Measurements from ENCODE around the gene SHROOM3.

- TF ChIP-seq CTCF (conservative IDR thresholded peaks at IDR 0.05; ENCODE audit: low read depth in 2 of 2) (no peak), EZH2 (IDR thresholded peaks at IDR 0.05; ENCODE audit: low read depth, unreplicated experiment) (no peak), POLR2AphosphoS5 (IDR thresholded peaks at IDR 0.05; ENCODE audit: low read depth) (no peak), NANOG (IDR thresholded peaks at IDR 0.05; ENCODE audit: borderline replicate concordance) (no peak), CREB1 (CRISPR knock-in tag; IDR thresholded peaks at IDR 0.05; ENCODE audit: low read depth) (no peak), EZH2phosphoT487 (IDR thresholded peaks at IDR 0.05; ENCODE audit: unreplicated experiment) (no peak), JUNB (IDR thresholded peaks at IDR 0.05; ENCODE audit: unreplicated experiment) (no peak), ZNF331 (CRISPR knock-in tag; IDR thresholded peaks at IDR 0.05; ENCODE audit: low read depth) (no peak), STAT1 (IDR thresholded peaks at IDR 0.05; ENCODE audit: unreplicated experiment) (no peak), ZNF114 (CRISPR knock-in tag; IDR thresholded peaks at IDR 0.05) (no peak)
- TF ChIP-seq, protein P1, sequence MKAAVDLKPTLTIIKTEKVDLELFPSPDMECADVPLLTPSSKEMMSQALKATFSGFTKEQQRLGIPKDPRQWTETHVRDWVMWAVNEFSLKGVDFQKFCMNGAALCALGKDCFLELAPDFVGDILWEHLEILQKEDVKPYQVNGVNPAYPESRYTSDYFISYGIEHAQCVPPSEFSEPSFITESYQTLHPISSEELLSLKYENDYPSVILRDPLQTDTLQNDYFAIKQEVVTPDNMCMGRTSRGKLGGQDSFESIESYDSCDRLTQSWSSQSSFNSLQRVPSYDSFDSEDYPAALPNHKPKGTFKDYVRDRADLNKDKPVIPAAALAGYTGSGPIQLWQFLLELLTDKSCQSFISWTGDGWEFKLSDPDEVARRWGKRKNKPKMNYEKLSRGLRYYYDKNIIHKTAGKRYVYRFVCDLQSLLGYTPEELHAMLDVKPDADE (IDR thresholded peaks at IDR 0.05) = no peak
- TF ChIP-seq, protein P2, sequence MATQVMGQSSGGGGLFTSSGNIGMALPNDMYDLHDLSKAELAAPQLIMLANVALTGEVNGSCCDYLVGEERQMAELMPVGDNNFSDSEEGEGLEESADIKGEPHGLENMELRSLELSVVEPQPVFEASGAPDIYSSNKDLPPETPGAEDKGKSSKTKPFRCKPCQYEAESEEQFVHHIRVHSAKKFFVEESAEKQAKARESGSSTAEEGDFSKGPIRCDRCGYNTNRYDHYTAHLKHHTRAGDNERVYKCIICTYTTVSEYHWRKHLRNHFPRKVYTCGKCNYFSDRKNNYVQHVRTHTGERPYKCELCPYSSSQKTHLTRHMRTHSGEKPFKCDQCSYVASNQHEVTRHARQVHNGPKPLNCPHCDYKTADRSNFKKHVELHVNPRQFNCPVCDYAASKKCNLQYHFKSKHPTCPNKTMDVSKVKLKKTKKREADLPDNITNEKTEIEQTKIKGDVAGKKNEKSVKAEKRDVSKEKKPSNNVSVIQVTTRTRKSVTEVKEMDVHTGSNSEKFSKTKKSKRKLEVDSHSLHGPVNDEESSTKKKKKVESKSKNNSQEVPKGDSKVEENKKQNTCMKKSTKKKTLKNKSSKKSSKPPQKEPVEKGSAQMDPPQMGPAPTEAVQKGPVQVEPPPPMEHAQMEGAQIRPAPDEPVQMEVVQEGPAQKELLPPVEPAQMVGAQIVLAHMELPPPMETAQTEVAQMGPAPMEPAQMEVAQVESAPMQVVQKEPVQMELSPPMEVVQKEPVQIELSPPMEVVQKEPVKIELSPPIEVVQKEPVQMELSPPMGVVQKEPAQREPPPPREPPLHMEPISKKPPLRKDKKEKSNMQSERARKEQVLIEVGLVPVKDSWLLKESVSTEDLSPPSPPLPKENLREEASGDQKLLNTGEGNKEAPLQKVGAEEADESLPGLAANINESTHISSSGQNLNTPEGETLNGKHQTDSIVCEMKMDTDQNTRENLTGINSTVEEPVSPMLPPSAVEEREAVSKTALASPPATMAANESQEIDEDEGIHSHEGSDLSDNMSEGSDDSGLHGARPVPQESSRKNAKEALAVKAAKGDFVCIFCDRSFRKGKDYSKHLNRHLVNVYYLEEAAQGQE (IDR thresholded peaks at IDR 0.05; ENCODE audit: unreplicated experiment) = no peak
- TF ChIP-seq, protein P3, sequence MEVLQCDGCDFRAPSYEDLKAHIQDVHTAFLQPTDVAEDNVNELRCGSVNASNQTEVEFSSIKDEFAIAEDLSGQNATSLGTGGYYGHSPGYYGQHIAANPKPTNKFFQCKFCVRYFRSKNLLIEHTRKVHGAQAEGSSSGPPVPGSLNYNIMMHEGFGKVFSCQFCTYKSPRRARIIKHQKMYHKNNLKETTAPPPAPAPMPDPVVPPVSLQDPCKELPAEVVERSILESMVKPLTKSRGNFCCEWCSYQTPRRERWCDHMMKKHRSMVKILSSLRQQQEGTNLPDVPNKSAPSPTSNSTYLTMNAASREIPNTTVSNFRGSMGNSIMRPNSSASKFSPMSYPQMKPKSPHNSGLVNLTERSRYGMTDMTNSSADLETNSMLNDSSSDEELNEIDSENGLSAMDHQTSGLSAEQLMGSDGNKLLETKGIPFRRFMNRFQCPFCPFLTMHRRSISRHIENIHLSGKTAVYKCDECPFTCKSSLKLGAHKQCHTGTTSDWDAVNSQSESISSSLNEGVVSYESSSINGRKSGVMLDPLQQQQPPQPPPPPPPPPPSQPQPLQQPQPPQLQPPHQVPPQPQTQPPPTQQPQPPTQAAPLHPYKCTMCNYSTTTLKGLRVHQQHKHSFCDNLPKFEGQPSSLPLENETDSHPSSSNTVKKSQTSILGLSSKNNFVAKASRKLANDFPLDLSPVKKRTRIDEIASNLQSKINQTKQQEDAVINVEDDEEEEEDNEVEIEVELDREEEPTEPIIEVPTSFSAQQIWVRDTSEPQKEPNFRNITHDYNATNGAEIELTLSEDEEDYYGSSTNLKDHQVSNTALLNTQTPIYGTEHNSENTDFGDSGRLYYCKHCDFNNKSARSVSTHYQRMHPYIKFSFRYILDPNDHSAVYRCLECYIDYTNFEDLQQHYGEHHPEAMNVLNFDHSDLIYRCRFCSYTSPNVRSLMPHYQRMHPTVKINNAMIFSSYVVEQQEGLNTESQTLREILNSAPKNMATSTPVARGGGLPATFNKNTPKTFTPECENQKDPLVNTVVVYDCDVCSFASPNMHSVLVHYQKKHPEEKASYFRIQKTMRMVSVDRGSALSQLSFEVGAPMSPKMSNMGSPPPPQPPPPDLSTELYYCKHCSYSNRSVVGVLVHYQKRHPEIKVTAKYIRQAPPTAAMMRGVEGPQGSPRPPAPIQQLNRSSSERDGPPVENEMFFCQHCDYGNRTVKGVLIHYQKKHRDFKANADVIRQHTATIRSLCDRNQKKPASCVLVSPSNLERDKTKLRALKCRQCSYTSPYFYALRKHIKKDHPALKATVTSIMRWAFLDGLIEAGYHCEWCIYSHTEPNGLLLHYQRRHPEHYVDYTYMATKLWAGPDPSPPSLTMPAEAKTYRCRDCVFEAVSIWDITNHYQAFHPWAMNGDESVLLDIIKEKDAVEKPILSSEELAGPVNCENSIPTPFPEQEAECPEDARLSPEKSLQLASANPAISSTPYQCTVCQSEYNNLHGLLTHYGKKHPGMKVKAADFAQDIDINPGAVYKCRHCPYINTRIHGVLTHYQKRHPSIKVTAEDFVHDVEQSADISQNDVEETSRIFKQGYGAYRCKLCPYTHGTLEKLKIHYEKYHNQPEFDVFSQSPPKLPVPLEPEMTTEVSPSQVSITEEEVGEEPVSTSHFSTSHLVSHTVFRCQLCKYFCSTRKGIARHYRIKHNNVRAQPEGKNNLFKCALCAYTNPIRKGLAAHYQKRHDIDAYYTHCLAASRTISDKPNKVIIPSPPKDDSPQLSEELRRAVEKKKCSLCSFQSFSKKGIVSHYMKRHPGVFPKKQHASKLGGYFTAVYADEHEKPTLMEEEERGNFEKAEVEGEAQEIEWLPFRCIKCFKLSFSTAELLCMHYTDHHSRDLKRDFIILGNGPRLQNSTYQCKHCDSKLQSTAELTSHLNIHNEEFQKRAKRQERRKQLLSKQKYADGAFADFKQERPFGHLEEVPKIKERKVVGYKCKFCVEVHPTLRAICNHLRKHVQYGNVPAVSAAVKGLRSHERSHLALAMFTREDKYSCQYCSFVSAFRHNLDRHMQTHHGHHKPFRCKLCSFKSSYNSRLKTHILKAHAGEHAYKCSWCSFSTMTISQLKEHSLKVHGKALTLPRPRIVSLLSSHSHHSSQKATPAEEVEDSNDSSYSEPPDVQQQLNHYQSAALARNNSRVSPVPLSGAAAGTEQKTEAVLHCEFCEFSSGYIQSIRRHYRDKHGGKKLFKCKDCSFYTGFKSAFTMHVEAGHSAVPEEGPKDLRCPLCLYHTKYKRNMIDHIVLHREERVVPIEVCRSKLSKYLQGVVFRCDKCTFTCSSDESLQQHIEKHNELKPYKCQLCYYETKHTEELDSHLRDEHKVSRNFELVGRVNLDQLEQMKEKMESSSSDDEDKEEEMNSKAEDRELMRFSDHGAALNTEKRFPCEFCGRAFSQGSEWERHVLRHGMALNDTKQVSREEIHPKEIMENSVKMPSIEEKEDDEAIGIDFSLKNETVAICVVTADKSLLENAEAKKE (CRISPR knock-in tag; IDR thresholded peaks at IDR 0.05) = no peak
Measured at GRCh38 chr4:76813070-76813469, 378.0 kb downstream of the SHROOM3 start.

All from GM23338 (cell line).